Measurements from ENCODE around the gene RAB21.

DNA sequence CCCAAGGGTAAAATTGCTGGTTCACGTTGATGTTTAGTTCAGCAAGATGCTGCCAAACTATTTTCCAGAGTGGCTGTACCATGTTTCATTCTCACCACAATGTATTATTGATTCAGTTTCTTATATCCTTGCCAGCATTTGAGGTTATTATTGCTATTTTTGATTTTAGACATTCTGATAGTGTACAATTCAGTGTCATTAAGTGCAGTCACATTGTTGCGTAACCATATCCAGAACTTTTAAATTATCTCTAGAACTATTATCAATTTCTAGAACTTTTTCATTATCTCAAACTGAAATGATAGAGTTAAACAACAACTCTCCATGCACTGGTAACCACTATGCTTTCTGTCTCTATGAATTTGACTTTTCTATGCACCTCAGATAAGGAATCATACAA lies 74.2 kb downstream of the RAB21 start:
- TF ChIP-seq, protein P1, sequence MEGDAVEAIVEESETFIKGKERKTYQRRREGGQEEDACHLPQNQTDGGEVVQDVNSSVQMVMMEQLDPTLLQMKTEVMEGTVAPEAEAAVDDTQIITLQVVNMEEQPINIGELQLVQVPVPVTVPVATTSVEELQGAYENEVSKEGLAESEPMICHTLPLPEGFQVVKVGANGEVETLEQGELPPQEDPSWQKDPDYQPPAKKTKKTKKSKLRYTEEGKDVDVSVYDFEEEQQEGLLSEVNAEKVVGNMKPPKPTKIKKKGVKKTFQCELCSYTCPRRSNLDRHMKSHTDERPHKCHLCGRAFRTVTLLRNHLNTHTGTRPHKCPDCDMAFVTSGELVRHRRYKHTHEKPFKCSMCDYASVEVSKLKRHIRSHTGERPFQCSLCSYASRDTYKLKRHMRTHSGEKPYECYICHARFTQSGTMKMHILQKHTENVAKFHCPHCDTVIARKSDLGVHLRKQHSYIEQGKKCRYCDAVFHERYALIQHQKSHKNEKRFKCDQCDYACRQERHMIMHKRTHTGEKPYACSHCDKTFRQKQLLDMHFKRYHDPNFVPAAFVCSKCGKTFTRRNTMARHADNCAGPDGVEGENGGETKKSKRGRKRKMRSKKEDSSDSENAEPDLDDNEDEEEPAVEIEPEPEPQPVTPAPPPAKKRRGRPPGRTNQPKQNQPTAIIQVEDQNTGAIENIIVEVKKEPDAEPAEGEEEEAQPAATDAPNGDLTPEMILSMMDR (IDR thresholded peaks at IDR 0.05 in 8 of 11, conservative IDR thresholded peaks at IDR 0.05 in 3 of 11), result no peak
- no peak for TF ChIP-seq POLR2AphosphoS5 (IDR thresholded peaks at IDR 0.05)
- TF ChIP-seq POLR2A (IDR thresholded peaks at IDR 0.05), result no peak
